Neural cell (in vitro differentiated cells): ENCODE results near the gene FGF16. TPM values are rescaled to one million over a fixed set of nuclear protein-coding genes. Genes with fewer than 3 reads are reported as not detected.
"Not testable (repeated sequence)": the region's sequence is repeated elsewhere in the genome, so short reads cannot be mapped to it uniquely, and the experiment has no call there.

Experiments used
- H2AFZ ChIP-seq: fragments of 200-600, 300-800 bp; sonication (generic), shearing (Covaris generic); 2 replicates; pipeline ENCODE4 v1.6.0; 2014; ENCODE audit warnings: low read depth, mild to moderate bottlenecking, antibody characterized with exemption, low read length, moderate library complexity
- H3F3A ChIP-seq: fragments of 200-600 bp; shearing (Covaris generic); 2 replicates; pipeline ENCODE4 v1.6.1; 2016; ENCODE audit warnings: mild to moderate bottlenecking, moderate library complexity, mixed read lengths, antibody characterized with exemption, low read length; ENCODE audit not compliant: insufficient read depth, poor library complexity, severe bottlenecking
- H3K27ac ChIP-seq: fragments of 200-600, 300-800 bp; sonication (generic), shearing (Covaris generic); 2 replicates; pipeline ENCODE4 v1.5.1; 2014; ENCODE audit warnings: mild to moderate bottlenecking, low read length, moderate library complexity
- H3K27me3 ChIP-seq: fragments of 300-800, 200-600 bp; sonication (generic), shearing (Covaris generic); 2 replicates; pipeline ENCODE4 v1.6.0; 2014; ENCODE audit warnings: mild to moderate bottlenecking, low read depth, low read length, moderate library complexity; ENCODE audit not compliant: insufficient read depth
- H3K36me3 ChIP-seq: fragments of 300-800, 200-600 bp; sonication (generic), shearing (Covaris generic); 2 replicates; pipeline ENCODE4 v1.5.1; 2014; ENCODE audit warnings: mild to moderate bottlenecking, antibody characterized with exemption, low read length, moderate library complexity; ENCODE audit not compliant: insufficient read depth
- H3K4me2 ChIP-seq: fragments of 300-800, 200-600 bp; sonication (generic), shearing (Covaris generic); 2 replicates; pipeline ENCODE4 v1.6.0; 2014; ENCODE audit warnings: mild to moderate bottlenecking, low read length
- H3K4me3 ChIP-seq: fragments of 300-800, 200-600 bp; sonication (generic), shearing (Covaris generic); 2 replicates; pipeline ENCODE4 v1.5.1; 2014; ENCODE audit warnings: mild to moderate bottlenecking, low read length, moderate library complexity
- H3K79me2 ChIP-seq: fragments of 200-600 bp; shearing (Covaris generic); replicated peaks from 2 replicates; pipeline ENCODE4 v1.6.0; 2014; ENCODE audit warnings: mild to moderate bottlenecking, low read length, moderate library complexity; ENCODE audit not compliant: insufficient read depth
- H3K9ac ChIP-seq: fragments of 300-800, 200-600 bp; sonication (generic), shearing (Covaris generic); 2 replicates; pipeline ENCODE4 v1.6.1; 2016; ENCODE audit warnings: mild to moderate bottlenecking, low read length, mixed read lengths
- H3K9me2 ChIP-seq: fragments of 200-600 bp; shearing (Covaris generic); 2 replicates; pipeline ENCODE4 v1.6.1; 2016; ENCODE audit warnings: mild to moderate bottlenecking, low read length, mixed read lengths; ENCODE audit not compliant: insufficient read depth
- H3K9me3 ChIP-seq: fragments of 200-600, 300-800 bp; sonication (generic), shearing (Covaris generic); 2 replicates; pipeline ENCODE4 v1.6.1; 2016; ENCODE audit warnings: mild to moderate bottlenecking, mixed run types, low read length, moderate library complexity, mixed read lengths
- H4K20me1 ChIP-seq: fragments of 200-600 bp; shearing (Covaris generic); 2 replicates; pipeline ENCODE4 v1.6.1; 2016; ENCODE audit warnings: mild to moderate bottlenecking, mixed run types; ENCODE audit not compliant: insufficient read depth
- EP300 ChIP-seq: fragments of 450-650 bp; conservative IDR thresholded peaks from 2 replicates; pipeline ENCODE4 v1.6.1; 2014; ENCODE audit warnings: antibody characterized with exemption, mild to moderate bottlenecking, moderate library complexity; ENCODE audit not compliant: poor library complexity, severe bottlenecking
- EZH2 ChIP-seq: fragments of 200-600, 300-800 bp; shearing (Covaris generic), sonication (generic); IDR thresholded peaks from 2 replicates; pipeline ENCODE4 v1.6.1; 2014; ENCODE audit warnings: antibody characterized with exemption, low read length, borderline replicate concordance, mild to moderate bottlenecking; ENCODE audit not compliant: insufficient read depth, poor library complexity, severe bottlenecking
- MXI1 ChIP-seq: fragments of 450-650 bp; conservative IDR thresholded peaks from 2 replicates; pipeline ENCODE4 v1.6.1; 2014; ENCODE audit warnings: antibody characterized with exemption, mild to moderate bottlenecking; ENCODE audit not compliant: poor library complexity, severe bottlenecking
- POLR2AphosphoS5 ChIP-seq: IDR thresholded peaks from 2 replicates; pipeline ENCODE4 v1.6.1; 2012
- RAD21 ChIP-seq: fragments of 450-650 bp; conservative IDR thresholded peaks from 2 replicates; pipeline ENCODE4 v1.6.1; 2014; ENCODE audit warnings: antibody characterized with exemption, mild to moderate bottlenecking, moderate library complexity
- SMC3 ChIP-seq: fragments of 450-650 bp; conservative IDR thresholded peaks from 2 replicates; pipeline ENCODE4 v1.6.1; 2014; ENCODE audit warnings: antibody characterized with exemption, mild to moderate bottlenecking, moderate library complexity; ENCODE audit not compliant: poor library complexity
- TAF1 ChIP-seq: IDR thresholded peaks from 2 replicates; pipeline ENCODE4 v1.6.1; 2012; ENCODE audit warnings: low read depth
- polyA plus RNA-seq: library from polyadenylated mRNA; depleted of rRNA; stranded (reverse); fragments of >200 nt; gene quantifications from 2 replicates; pipeline ENCODE4 v1.2.3, GENCODE V29; 2014
- TF ChIP-seq, protein P1 (sequence below): fragments of 450-650 bp; IDR thresholded peaks from 2 replicates; pipeline ENCODE4 v1.5.1; 2014; ENCODE audit warnings: antibody characterized with exemption, mild to moderate bottlenecking, moderate library complexity; ENCODE audit not compliant: poor library complexity, severe bottlenecking
- TF ChIP-seq, protein P2 (sequence below): IDR thresholded peaks from 2 replicates; pipeline ENCODE4 v1.6.1; 2012; ENCODE audit warnings: borderline replicate concordance

FGF16 gene
- polyA plus RNA-seq, 1 donor from 2014 or later, result not detected

DNA sequence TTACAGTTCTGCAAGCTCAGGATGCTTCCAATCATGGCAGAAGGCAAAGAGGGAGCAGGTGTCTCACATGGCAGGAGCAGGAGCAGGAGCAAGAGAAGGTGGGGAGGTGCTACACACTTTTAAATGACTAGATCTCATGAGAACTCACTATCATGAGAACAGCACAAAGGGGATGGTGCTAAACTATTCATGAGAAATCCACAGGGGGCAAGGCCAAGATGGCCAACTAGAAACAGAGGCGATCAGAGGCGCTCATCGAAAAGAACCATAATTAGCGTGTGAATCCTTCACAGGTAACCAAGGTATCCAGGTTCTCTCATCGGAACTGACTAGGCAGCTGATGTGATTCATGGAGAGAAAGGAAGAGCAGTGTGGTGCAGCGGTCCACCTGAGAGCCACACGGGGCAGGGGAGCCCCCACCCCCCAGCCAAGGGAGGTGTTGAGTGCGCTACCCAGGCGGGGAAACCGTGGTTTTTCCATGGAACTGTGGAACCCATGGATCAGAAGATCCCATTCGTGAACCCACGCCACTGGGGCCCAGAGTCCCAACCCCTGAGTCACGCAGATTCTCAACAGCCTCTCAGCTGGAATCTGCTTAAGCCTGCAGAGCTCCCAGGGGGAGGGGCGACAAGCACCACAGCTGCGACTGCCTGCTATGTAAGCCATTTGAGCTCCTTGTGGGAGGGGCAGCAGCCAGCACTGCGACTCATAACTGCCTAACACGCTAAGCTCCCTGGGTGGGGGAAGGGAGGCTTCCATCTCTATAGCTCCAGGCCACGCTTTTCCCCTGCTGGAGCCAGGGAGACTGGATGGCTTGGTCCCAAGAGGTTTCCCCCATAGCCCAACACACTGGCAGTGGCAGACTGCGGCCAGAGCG lies 46.7 kb downstream of the FGF16 start:
- Histone ChIP-seq H3K9ac (no peak overlapping the region), H3F3A (no peaks in the 10 kb centered on the region), H3K27ac (no peak overlapping the region), H3K36me3 (no peaks in the 10 kb centered on the region), H3K79me2 (no peaks in the 10 kb centered on the region), H3K27me3 (no peaks in the 10 kb centered on the region), H3K9me3 (no peaks in the 10 kb centered on the region), H4K20me1 (no peaks in the 10 kb centered on the region), H2AFZ (no peak overlapping the region), H3K4me2 (no peak overlapping the region), H3K9me2 (no peaks in the 10 kb centered on the region), H3K4me3 (no peak overlapping the region)
- TF ChIP-seq, protein P1, sequence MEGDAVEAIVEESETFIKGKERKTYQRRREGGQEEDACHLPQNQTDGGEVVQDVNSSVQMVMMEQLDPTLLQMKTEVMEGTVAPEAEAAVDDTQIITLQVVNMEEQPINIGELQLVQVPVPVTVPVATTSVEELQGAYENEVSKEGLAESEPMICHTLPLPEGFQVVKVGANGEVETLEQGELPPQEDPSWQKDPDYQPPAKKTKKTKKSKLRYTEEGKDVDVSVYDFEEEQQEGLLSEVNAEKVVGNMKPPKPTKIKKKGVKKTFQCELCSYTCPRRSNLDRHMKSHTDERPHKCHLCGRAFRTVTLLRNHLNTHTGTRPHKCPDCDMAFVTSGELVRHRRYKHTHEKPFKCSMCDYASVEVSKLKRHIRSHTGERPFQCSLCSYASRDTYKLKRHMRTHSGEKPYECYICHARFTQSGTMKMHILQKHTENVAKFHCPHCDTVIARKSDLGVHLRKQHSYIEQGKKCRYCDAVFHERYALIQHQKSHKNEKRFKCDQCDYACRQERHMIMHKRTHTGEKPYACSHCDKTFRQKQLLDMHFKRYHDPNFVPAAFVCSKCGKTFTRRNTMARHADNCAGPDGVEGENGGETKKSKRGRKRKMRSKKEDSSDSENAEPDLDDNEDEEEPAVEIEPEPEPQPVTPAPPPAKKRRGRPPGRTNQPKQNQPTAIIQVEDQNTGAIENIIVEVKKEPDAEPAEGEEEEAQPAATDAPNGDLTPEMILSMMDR, result no peak
- TF ChIP-seq EP300 (no peak), TAF1 (no peak), MXI1 (no peak), POLR2AphosphoS5 (no peak), EZH2 (no peak), RAD21 (no peak), SMC3 (no peak)
- TF ChIP-seq, protein P2, sequence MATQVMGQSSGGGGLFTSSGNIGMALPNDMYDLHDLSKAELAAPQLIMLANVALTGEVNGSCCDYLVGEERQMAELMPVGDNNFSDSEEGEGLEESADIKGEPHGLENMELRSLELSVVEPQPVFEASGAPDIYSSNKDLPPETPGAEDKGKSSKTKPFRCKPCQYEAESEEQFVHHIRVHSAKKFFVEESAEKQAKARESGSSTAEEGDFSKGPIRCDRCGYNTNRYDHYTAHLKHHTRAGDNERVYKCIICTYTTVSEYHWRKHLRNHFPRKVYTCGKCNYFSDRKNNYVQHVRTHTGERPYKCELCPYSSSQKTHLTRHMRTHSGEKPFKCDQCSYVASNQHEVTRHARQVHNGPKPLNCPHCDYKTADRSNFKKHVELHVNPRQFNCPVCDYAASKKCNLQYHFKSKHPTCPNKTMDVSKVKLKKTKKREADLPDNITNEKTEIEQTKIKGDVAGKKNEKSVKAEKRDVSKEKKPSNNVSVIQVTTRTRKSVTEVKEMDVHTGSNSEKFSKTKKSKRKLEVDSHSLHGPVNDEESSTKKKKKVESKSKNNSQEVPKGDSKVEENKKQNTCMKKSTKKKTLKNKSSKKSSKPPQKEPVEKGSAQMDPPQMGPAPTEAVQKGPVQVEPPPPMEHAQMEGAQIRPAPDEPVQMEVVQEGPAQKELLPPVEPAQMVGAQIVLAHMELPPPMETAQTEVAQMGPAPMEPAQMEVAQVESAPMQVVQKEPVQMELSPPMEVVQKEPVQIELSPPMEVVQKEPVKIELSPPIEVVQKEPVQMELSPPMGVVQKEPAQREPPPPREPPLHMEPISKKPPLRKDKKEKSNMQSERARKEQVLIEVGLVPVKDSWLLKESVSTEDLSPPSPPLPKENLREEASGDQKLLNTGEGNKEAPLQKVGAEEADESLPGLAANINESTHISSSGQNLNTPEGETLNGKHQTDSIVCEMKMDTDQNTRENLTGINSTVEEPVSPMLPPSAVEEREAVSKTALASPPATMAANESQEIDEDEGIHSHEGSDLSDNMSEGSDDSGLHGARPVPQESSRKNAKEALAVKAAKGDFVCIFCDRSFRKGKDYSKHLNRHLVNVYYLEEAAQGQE, result no peak

DNA sequence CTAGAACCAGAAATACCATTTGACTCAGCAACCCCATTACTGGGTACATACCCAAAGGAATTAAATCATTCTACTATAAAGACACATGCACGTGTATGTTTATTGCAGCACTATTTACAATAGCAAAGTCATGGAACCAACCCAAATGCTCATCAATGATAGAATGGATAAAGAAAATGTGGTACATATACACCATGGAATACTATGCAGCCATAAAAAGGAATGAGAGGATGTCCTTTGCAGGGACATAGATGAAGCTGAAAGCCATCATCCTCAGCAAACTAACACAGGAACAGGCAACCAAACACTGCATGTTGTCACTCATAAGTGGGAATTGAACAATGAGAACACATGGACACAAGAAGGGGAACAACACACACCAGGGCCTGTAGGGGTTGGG lies 53.0 kb downstream of the FGF16 start:
- not testable (repeated sequence) for H3K27ac ChIP-seq, H3K36me3 ChIP-seq, H3K9me2 ChIP-seq, H3K4me2 ChIP-seq, H3K9me3 ChIP-seq, H3K79me2 ChIP-seq, H3K27me3 ChIP-seq, H4K20me1 ChIP-seq, H3K9ac ChIP-seq, H2AFZ ChIP-seq, H3F3A ChIP-seq, H3K4me3 ChIP-seq
